ENCODE data around the gene MOV10L1. TPM values are rescaled to one million over a fixed set of nuclear protein-coding genes. Genes with fewer than 3 reads are reported as not detected.

Gene MOV10L1
- total and polyA plus RNA-seq, 2 donors from 2014 or later = 0.38 to 0.62 TPM

DNA sequence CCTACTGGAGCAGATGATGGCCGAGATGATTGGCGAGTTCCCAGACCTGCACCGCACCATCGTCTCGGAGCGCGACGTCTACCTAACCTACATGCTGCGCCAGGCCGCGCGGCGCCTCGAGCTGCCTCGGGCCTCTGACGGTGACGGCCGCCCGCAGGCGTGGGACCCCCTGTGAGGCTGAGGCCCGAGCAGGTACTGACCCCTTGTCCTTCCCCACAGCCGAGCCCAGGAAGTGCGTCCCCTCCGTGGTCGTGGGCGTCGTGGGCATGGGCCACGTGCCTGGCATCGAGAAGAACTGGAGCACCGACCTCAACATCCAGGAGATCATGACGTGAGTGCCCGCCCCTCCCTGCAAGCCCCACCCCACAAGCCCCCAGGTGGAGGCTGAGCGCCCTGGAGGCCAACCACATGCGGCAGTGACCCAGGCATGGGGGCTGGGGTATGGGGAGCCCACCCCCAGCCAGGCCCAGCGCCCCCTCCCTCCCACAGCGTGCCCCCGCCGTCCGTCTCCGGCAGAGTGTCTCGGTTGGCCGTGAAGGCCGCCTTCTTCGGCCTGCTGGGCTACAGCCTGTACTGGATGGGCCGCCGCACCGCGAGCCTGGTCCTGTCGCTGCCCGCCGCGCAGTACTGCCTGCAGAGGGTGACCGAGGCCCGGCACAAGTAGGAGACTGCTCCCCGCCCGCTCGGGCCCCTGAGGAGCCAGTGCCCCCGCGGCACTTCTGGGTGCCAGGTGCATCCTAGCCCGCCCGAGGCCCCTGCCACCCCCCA, 108.2 kb downstream of the MOV10L1 start:
- no peak overlapping the region for H3K9ac ChIP-seq (ENCODE audit: low read length in 3 of 3)
- no peak overlapping the region for H3K4me3 ChIP-seq (ENCODE audit: low read length in 3 of 3)
- TF ChIP-seq CTCF (IDR thresholded peaks at IDR 0.05; ENCODE audit: borderline replicate concordance, extremely low read depth, insufficient read depth) = no peak
- H3K4me1 ChIP-seq (ENCODE audit: control insufficient read depth in 2 of 3, insufficient read depth in 2 of 3, low read depth in 1 of 3, low read length in 3 of 3) = peaks cover 0 to 11% (median 10%) of the 10 kb centered on the region in 3 donors
- no peaks in the 10 kb centered on the region for H3K27me3 ChIP-seq (ENCODE audit: control insufficient read depth, insufficient read depth, low read length)
- H3K36me3 ChIP-seq (ENCODE audit: control insufficient read depth in 2 of 3, insufficient read depth in 3 of 3, low read length in 3 of 3) = peaks cover 0 to 3% (median 3%) of the 10 kb centered on the region in 3 donors
- intact Hi-C loops (cut with DNase I) = no loop called here
- no peak for DNase-seq
- FAIRE-seq = no peak
- no peak overlapping the region for H3K27ac ChIP-seq (ENCODE audit: low read depth in 2 of 2, low read length in 2 of 2)
- H3K9me3 ChIP-seq (ENCODE audit: control insufficient read depth in 2 of 3, insufficient read depth in 1 of 3, low read length in 3 of 3) = no peaks in the 10 kb centered on the region

DNA sequence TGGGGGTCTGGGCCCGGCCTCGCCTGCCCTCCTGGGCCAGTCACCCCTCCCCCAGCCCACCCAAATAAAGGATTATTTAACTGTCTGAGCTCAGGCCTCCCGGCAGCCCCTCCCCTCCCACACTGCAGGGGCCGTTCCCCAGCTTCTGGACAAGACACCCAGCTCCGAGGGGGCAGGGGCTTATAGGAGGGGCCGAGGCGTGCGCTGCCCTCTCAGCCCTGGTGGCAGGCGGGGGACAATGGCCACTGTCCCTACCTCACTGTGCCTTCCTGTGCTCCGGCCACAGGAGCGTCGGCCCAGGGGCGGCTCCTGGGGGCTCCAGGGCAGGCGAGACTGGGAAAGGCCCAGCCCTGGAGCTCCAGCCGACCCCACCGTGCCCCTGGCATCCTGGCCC, 108.8 kb downstream of the MOV10L1 start:
- intact Hi-C loops (cut with DNase I) = no loop called here
- peaks cover 0 to 16% (median 11%) of the 10 kb centered on the region in 3 donors for H3K4me1 ChIP-seq (ENCODE audit: control insufficient read depth in 2 of 3, insufficient read depth in 2 of 3, low read depth in 1 of 3, low read length in 3 of 3)
- no peak for FAIRE-seq
- no peak overlapping the region for H3K9ac ChIP-seq (ENCODE audit: low read length in 3 of 3)
- H3K9me3 ChIP-seq (ENCODE audit: control insufficient read depth in 2 of 3, insufficient read depth in 1 of 3, low read length in 3 of 3) = no peaks in the 10 kb centered on the region
- no peak for TF ChIP-seq CTCF (IDR thresholded peaks at IDR 0.05; ENCODE audit: borderline replicate concordance, extremely low read depth, insufficient read depth)
- H3K4me3 ChIP-seq (ENCODE audit: low read length in 3 of 3) = no peak overlapping the region
- H3K27me3 ChIP-seq (ENCODE audit: control insufficient read depth, insufficient read depth, low read length) = no peaks in the 10 kb centered on the region
- no peak for DNase-seq
- no peak overlapping the region for H3K27ac ChIP-seq (ENCODE audit: low read depth in 2 of 2, low read length in 2 of 2)
- H3K36me3 ChIP-seq (ENCODE audit: control insufficient read depth in 2 of 3, insufficient read depth in 3 of 3, low read length in 3 of 3) = peaks cover 0 to 8% (median 3%) of the 10 kb centered on the region in 3 donors

GRCh38 chr22:50199251-50199721, 109.5 kb downstream of the MOV10L1 start:
- Histone ChIP-seq H3K27ac (ENCODE audit: low read depth in 2 of 2, low read length in 2 of 2) (no peak overlapping the region), H3K36me3 (ENCODE audit: control insufficient read depth in 2 of 3, insufficient read depth in 3 of 3, low read length in 3 of 3) (peaks cover 0 to 7% (median 3%) of the 10 kb centered on the region in 3 donors)
- DNase-seq = peak in 1 of 5 donors; percentile 49

More at GRCh38 chr22:50199251-50199721, 109.5 kb downstream of the MOV10L1 start:
- intact Hi-C loops (cut with DNase I) = no loop called here
- peaks cover 0 to 16% (median 11%) of the 10 kb centered on the region in 3 donors for H3K4me1 ChIP-seq (ENCODE audit: control insufficient read depth in 2 of 3, insufficient read depth in 2 of 3, low read depth in 1 of 3, low read length in 3 of 3)
- H3K9me3 ChIP-seq (ENCODE audit: control insufficient read depth in 2 of 3, insufficient read depth in 1 of 3, low read length in 3 of 3) = no peaks in the 10 kb centered on the region
- H3K27me3 ChIP-seq (ENCODE audit: control insufficient read depth, insufficient read depth, low read length) = no peaks in the 10 kb centered on the region
- H3K4me3 ChIP-seq (ENCODE audit: low read length in 3 of 3) = no peak overlapping the region
- H3K9ac ChIP-seq (ENCODE audit: low read length in 3 of 3) = no peak overlapping the region
- TF ChIP-seq CTCF (IDR thresholded peaks at IDR 0.05; ENCODE audit: borderline replicate concordance, extremely low read depth, insufficient read depth) = no peak
- no peak for FAIRE-seq

Measured in kidney (tissue), 14 donors.